GM20000 (cell line): Measurements from ENCODE around the gene ADGRB3.

ENCODE experiments used
- DNase-seq: peaks from one replicate; pipeline ENCODE4 v3.0.0; 2012; ENCODE audit warnings: low spot score
- CTCF ChIP-seq: IDR thresholded peaks from 2 replicates; pipeline ENCODE4 v1.5.1; 2012; ENCODE audit warnings: mild to moderate bottlenecking, control low read depth; ENCODE audit errors: extremely low read depth, missing control alignments

The ADGRB3 gene

GRCh38 chr6:69026715-69027114 is 391.6 kb downstream of the ADGRB3 start:
- TF ChIP-seq CTCF = no peak
- DNase-seq = no peak

GRCh38 chr6:69027861-69028260 is 392.8 kb downstream of the ADGRB3 start:
- no peak for TF ChIP-seq CTCF
- no peak for DNase-seq

- TF ChIP-seq CTCF = no peak
- DNase-seq = no peak
These were observed 403.8 kb downstream of the ADGRB3 start for GRCh38 chr6:69038841-69039240.

- no peak for TF ChIP-seq CTCF
- DNase-seq = no peak
These were observed 407.2 kb downstream of the ADGRB3 start for GRCh38 chr6:69042297-69042696.

- DNase-seq = no peak
- TF ChIP-seq CTCF = no peak
These were observed 409.5 kb downstream of the ADGRB3 start for GRCh38 chr6:69044534-69044933.

- DNase-seq = no peak
- TF ChIP-seq CTCF = no peak
These were observed 424.3 kb downstream of the ADGRB3 start for GRCh38 chr6:69059413-69059812.

GRCh38 chr6:69061066-69061465 is 426.0 kb downstream of the ADGRB3 start:
- no peak for TF ChIP-seq CTCF
- no peak for DNase-seq
